Lung (tissue), 12 donors: Measurements from ENCODE around the gene ARHGEF9. TPM values are rescaled to one million over a fixed set of nuclear protein-coding genes. Genes with fewer than 3 reads are reported as not detected.

Experiments used
- ATAC-seq: fragments of 200-7000 bp; cut with Tn5 transposase; one replicate; pipeline ENCODE4 v1.9.1; 2020; ENCODE audit warnings: moderate number of reproducible peaks; ENCODE audit not compliant: insufficient read depth, low FRiP score
- DNase-seq, 3 donors: peaks; one replicate each; pipeline ENCODE4 v3.0.0-alpha.2; 2013 to 2017
- H3K27ac ChIP-seq, 2 donors: one replicate each; pipeline ENCODE4 v1.5.1; 2013; ENCODE audit warnings: mild to moderate bottlenecking in 2 of 2, moderate library complexity in 2 of 2, control low read depth in 1 of 2, inconsistent platforms in 1 of 2, low read depth in 1 of 2, low read length in 1 of 2
- H3K27me3 ChIP-seq, 3 donors: one replicate each; pipeline ENCODE4 v1.5.1; 2013; ENCODE audit warnings: low read length in 2 of 3; ENCODE audit not compliant: control insufficient read depth in 3 of 3, insufficient read depth in 3 of 3
- H3K36me3 ChIP-seq, 4 donors: one replicate each; pipeline ENCODE4 v1.5.1; 2013; ENCODE audit warnings: low read length in 4 of 4, mild to moderate bottlenecking in 1 of 4, moderate library complexity in 1 of 4; ENCODE audit not compliant: control insufficient read depth in 4 of 4, insufficient read depth in 4 of 4
- H3K4me1 ChIP-seq, 5 donors: one replicate each; pipeline ENCODE4 v1.5.1; 2013; ENCODE audit warnings: low read length in 5 of 5, mild to moderate bottlenecking in 2 of 5, moderate library complexity in 1 of 5; ENCODE audit not compliant: control insufficient read depth in 5 of 5, insufficient read depth in 5 of 5
- H3K4me3 ChIP-seq: one replicate; pipeline ENCODE4 v1.5.1; 2013; ENCODE audit warnings: mild to moderate bottlenecking, control low read depth, moderate library complexity
- H3K9ac ChIP-seq, 2 donors: one replicate each; pipeline ENCODE4 v1.5.1; 2013; ENCODE audit warnings: low read length in 2 of 2, control low read depth in 1 of 2; ENCODE audit not compliant: insufficient read depth in 1 of 2
- H3K9me3 ChIP-seq, 4 donors: one replicate each; pipeline ENCODE4 v1.5.1; 2013; ENCODE audit warnings: low read length in 3 of 4, mild to moderate bottlenecking in 1 of 4, moderate library complexity in 1 of 4; ENCODE audit not compliant: control insufficient read depth in 4 of 4, insufficient read depth in 3 of 4
- WGBS, 2 donors: extraction: QIAGEN DNeasy Blood & Tissue Kit; methylation state at CpG; one replicate each; pipeline ENCODE4 v1.1.7; 2013; 5-methylcytosine and 5-hydroxymethylcytosine counted together
- polyA plus RNA-seq, 2 donors: library from polyadenylated mRNA; stranded (reverse); fragments of 200-250 nt; gene quantifications; one replicate each; pipeline ENCODE4 v1.2.1, GENCODE V29; 2013
- total RNA-seq, 2 donors: library from RNA; depleted of rRNA in 1 of 2; stranded (reverse); fragments of >200 nt in 1 of 2; gene quantifications; one replicate each; pipeline ENCODE4 v1.2.1, GENCODE V29; 2014 to 2021
- TF ChIP-seq, protein P1 (sequence below): IDR thresholded peaks from 2 replicates; pipeline ENCODE4 v1.5.1; 2012; ENCODE audit warnings: mild to moderate bottlenecking; ENCODE audit errors: control extremely low read depth, extremely low read depth
- donor health status: control.
- donor health status: control.
- donor health status: Bipolar disorder and iron deficiency.
- donor health status: healthy.
- donor health status: DM: yes; HTN: yes; CAD: no.

ARHGEF9 gene
- total and polyA plus RNA-seq, 4 donors: 5.8 to 25.5 (median 18.5) TPM

DNA sequence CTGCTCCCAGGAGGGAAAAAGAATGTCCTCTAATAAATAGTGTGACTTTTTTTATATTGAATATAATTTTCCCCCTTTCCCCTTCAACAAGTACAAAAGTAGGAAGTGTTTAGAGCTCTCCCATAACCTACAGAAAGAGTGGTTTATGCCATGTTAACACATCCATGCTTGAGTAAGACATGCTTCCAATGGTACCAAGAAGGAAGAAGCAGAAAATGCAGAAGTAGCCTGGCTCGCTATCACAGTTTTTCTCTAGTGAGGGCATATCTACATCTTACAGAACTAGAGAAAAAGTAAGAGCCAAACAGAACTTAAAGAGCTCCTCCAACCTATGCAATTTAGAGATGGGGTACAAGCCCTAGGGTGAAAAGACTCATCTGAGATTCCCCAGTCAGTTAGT is 82.5 kb downstream of the ARHGEF9 start:
- DNase-seq (no peak), ATAC-seq (no peak)
- Histone ChIP-seq H3K9ac (no peak overlapping the region), H3K4me1 (no peaks in the 10 kb centered on the region), H3K9me3 (no peaks in the 10 kb centered on the region), H3K36me3 (peaks cover 4 to 18% (median 14%) of the 10 kb centered on the region in 4 donors), H3K27me3 (no peaks in the 10 kb centered on the region), H3K4me3 (no peak overlapping the region), H3K27ac (no peak overlapping the region)
- 36 to 75% methylated on average over 1 of the region's 1 CpG for WGBS, 2 donors
- TF ChIP-seq, protein P1, sequence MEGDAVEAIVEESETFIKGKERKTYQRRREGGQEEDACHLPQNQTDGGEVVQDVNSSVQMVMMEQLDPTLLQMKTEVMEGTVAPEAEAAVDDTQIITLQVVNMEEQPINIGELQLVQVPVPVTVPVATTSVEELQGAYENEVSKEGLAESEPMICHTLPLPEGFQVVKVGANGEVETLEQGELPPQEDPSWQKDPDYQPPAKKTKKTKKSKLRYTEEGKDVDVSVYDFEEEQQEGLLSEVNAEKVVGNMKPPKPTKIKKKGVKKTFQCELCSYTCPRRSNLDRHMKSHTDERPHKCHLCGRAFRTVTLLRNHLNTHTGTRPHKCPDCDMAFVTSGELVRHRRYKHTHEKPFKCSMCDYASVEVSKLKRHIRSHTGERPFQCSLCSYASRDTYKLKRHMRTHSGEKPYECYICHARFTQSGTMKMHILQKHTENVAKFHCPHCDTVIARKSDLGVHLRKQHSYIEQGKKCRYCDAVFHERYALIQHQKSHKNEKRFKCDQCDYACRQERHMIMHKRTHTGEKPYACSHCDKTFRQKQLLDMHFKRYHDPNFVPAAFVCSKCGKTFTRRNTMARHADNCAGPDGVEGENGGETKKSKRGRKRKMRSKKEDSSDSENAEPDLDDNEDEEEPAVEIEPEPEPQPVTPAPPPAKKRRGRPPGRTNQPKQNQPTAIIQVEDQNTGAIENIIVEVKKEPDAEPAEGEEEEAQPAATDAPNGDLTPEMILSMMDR: no peak

DNA sequence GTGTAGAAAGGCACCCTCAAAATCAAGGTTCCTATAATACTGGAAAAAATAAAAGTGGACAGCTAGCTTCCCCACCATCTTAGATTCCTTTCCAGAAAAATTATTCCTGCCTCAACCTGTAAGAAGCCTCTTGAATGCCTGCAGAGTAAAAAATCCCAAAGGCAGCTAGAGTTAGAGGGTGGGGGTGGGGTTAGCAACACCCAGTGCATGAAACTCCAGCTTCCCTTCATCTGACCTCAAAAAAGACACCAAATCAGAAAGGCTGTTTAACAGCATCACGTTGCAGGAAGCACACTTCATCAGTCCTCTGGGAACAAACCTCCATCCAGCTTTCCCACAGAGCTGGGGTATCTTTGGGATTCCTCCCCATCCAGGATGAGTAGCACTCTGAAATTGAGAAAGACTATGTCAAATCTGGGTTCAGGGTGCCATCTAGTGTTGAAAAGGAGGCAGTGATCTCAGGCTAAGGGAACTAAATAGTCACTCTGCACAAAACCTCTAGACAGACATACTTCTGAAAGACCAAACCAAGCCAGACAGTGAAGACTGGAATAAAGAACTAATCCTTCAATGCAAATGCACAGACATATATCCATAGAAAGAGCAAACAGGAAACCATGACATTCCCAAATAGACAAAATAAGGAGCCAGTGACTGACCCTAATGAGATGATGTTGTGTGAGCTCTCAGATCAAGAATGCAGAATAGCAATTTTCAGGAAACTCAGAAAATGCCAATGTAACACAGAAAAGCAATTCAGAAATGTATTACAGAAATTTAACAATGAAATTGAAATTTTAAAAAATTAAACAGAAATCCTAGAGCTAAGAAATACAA is 97.9 kb downstream of the ARHGEF9 start:
- ATAC-seq: peak; percentile 19

DNA sequence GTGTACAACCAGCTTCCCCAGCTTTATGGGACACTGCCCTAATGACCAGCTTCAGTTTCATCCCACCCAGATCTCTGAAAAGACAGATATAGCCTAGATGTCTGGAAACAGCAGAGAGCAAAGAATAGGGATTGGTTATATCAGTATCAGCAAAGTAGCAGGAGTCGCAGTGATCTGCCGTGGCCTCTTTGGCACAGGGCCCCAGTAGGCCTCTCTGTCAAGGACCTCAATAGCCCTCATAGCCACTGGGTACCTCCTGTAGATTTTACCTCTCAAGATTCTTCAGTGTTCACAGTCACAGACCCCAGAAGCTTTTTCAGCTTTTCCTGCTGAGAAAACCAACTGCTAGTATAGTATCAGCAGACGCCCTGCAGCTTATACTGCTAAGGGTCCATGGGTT is 104.6 kb downstream of the ARHGEF9 start:
- H3K36me3 ChIP-seq: peaks cover 0 to 15% (median under 1%) of the 10 kb centered on the region in 4 donors
- H3K9ac ChIP-seq: no peak overlapping the region
- no peaks in the 10 kb centered on the region for H3K27me3 ChIP-seq
- ATAC-seq: no peak
- no peaks in the 10 kb centered on the region for H3K4me1 ChIP-seq
- H3K9me3 ChIP-seq: peaks cover 0 to 4% (median under 1%) of the 10 kb centered on the region in 4 donors
- TF ChIP-seq, protein P1: no peak
- no peak overlapping the region for H3K27ac ChIP-seq
- peak in 1 of 3 donors; percentile 8 for DNase-seq
- WGBS, 2 donors: 73 to 94% methylated on average over 3 of the region's 3 CpGs
- no peak overlapping the region for H3K4me3 ChIP-seq

More for the DNA sequence above, 97.9 kb downstream of the ARHGEF9 start:
- peak in 2 of 3 donors; percentile 6 to 26 for DNase-seq
- H3K27ac ChIP-seq: no peak overlapping the region
- no peak overlapping the region for H3K4me3 ChIP-seq
- peaks cover 0 to 10% (median 2%) of the 10 kb centered on the region in 4 donors for H3K9me3 ChIP-seq
- H3K4me1 ChIP-seq: no peaks in the 10 kb centered on the region
- WGBS, 2 donors: 35 to 43% methylated on average over 1 of the region's 1 CpG
- no peaks in the 10 kb centered on the region for H3K27me3 ChIP-seq
- H3K36me3 ChIP-seq: no peaks in the 10 kb centered on the region
- TF ChIP-seq, protein P1: peak; percentile 60
- H3K9ac ChIP-seq: no peak overlapping the region
